ENCODE results near the gene GPR157.

The GPR157 gene

DNA sequence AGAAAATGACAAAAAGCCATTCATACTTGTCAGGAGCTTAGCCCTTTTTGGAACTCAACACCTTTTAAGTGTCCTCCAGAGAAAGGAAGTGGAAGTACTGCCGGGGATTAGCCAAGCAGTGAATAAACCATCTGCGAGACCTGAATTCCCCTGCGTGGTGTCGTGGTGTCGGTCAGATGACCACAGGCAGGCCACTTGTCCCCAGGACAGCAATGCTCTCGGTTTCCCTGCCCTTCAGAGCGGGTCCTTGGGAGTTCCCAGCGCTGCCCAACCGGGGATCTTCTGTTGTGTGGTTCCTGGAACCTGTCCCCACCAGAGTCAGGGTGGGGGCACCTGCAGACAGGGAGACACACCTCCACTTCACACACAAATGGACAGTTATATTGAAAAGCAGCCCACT lies 9.2 kb downstream of the GPR157 start:
- no peak overlapping the region for H3K4me3 ChIP-seq
- TF ChIP-seq, protein P1, sequence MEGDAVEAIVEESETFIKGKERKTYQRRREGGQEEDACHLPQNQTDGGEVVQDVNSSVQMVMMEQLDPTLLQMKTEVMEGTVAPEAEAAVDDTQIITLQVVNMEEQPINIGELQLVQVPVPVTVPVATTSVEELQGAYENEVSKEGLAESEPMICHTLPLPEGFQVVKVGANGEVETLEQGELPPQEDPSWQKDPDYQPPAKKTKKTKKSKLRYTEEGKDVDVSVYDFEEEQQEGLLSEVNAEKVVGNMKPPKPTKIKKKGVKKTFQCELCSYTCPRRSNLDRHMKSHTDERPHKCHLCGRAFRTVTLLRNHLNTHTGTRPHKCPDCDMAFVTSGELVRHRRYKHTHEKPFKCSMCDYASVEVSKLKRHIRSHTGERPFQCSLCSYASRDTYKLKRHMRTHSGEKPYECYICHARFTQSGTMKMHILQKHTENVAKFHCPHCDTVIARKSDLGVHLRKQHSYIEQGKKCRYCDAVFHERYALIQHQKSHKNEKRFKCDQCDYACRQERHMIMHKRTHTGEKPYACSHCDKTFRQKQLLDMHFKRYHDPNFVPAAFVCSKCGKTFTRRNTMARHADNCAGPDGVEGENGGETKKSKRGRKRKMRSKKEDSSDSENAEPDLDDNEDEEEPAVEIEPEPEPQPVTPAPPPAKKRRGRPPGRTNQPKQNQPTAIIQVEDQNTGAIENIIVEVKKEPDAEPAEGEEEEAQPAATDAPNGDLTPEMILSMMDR (IDR thresholded peaks at IDR 0.05): no peak
- no peak overlapping the region for H3K27ac ChIP-seq
- H3K27me3 ChIP-seq: no peaks in the 10 kb centered on the region
- H3K9me3 ChIP-seq: no peaks in the 10 kb centered on the region
- intact Hi-C loops (cut with DNase I; ENCODE audit: low total_unique reads): no loop called here
- DNase-seq: no peak
- peaks cover 0 to 26% (median 0%) of the 10 kb centered on the region in 3 donors for H3K36me3 ChIP-seq
- peaks cover 0 to 9% (median 0%) of the 10 kb centered on the region in 4 donors for H3K4me1 ChIP-seq

- intact Hi-C loops (cut with DNase I; ENCODE audit: low total_unique reads): no loop called here
- DNase-seq: no peak
- no peaks in the 10 kb centered on the region for H3K9me3 ChIP-seq
- H3K27me3 ChIP-seq: no peaks in the 10 kb centered on the region
- TF ChIP-seq, protein P1 (IDR thresholded peaks at IDR 0.05): no peak
- no peak overlapping the region for H3K27ac ChIP-seq
- H3K36me3 ChIP-seq: peaks cover 0 to 27% (median 0%) of the 10 kb centered on the region in 3 donors
- H3K4me1 ChIP-seq: peaks cover 0 to 9% (median 0%) of the 10 kb centered on the region in 4 donors
- no peak overlapping the region for H3K4me3 ChIP-seq
Observed at GRCh38 chr1:9118186-9118585, 10.7 kb downstream of the GPR157 start.

- TF ChIP-seq, protein P1 (IDR thresholded peaks at IDR 0.05): no peak
- DNase-seq: no peak
- Histone ChIP-seq H3K4me1 (peaks cover 0 to 9% (median 0%) of the 10 kb centered on the region in 4 donors), H3K27me3 (no peaks in the 10 kb centered on the region), H3K36me3 (peaks cover 0 to 22% (median 0%) of the 10 kb centered on the region in 3 donors), H3K4me3 (no peak overlapping the region), H3K9me3 (no peaks in the 10 kb centered on the region), H3K27ac (no peak overlapping the region)
- intact Hi-C loops (cut with DNase I; ENCODE audit: low total_unique reads): no loop called here
Observed at GRCh38 chr1:9115351-9116205, 13.3 kb downstream of the GPR157 start.

DNA sequence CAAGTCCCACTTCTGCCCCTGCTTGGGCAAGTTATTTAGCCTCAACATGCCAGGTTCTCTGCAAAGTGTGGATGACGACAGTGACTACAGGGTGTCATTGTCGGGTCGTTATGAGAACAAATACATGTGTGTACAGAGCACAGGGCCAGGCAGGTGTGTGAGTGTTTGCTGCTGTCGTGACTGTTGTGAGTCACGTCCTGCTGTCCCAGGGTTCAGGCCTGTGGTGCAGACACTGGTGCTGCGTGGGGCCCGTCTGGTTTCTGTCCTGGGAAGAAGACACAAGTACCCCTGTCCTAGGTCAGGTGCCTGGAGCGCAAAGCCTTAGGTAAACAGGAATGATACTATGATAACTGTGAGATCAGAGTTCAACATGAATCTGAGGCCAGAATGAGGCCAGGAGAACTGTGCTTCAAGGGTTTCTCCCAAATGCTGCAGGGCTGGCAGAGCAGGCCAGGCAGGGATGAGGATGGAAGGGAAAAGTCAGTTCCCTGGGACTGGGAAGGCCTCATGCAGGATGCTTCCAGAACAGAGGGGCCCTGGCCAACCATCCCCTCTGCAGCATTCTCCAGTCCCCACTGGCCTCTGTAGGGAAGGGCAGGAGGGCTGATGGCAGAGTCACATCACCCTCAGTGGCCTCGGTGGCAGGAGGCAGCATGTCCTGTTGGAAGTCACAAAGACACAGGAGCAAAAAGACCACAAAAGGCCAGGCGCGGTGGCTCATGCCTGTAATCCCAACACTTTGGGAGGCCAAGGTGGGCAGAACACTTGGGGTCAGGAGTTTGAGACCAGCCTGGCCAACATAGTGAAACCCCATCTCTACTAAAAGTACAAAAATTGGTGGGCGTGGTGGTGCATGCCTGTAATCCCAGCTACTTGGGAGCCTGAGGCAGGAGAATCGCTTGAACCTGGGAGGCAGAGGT lies 15.7 kb downstream of the GPR157 start:
- TF ChIP-seq, protein P1 (IDR thresholded peaks at IDR 0.05): no peak
- H3K4me3 ChIP-seq: no peak overlapping the region
- no peaks in the 10 kb centered on the region for H3K27me3 ChIP-seq
- no peak for DNase-seq
- H3K4me1 ChIP-seq: peaks cover 0 to 6% (median 0%) of the 10 kb centered on the region in 4 donors
- peaks cover 0 to 21% (median 2%) of the 10 kb centered on the region in 3 donors for H3K36me3 ChIP-seq
- intact Hi-C loops (cut with DNase I; ENCODE audit: low total_unique reads): no loop called here
- no peaks in the 10 kb centered on the region for H3K9me3 ChIP-seq
- no peak overlapping the region for H3K27ac ChIP-seq

DNA sequence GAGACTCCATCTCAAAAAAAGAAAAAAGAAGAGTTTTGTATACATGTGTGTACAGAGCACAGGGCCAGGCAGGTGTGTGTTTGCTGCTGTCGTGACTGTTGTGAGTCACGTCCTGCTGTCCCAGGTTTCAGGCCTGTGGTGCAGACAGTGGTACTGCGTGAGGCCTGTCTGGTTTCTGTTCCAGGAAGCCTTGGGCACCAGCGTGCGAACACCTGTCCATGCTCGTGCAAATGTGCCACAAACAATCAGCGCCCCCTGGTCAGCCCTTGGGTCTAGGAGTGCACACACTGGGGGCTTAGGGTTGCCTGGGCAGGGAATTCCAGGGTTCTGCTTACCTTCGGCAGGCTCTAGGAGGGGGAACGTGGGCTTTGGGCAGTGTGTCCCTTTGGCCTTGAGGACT lies 16.9 kb downstream of the GPR157 start:
- H3K27ac ChIP-seq: no peak overlapping the region
- H3K27me3 ChIP-seq: no peaks in the 10 kb centered on the region
- TF ChIP-seq, protein P1 (IDR thresholded peaks at IDR 0.05): no peak
- H3K4me1 ChIP-seq: peaks cover 0 to 6% (median 0%) of the 10 kb centered on the region in 4 donors
- no peaks in the 10 kb centered on the region for H3K9me3 ChIP-seq
- intact Hi-C loops (cut with DNase I; ENCODE audit: low total_unique reads): loop anchor here (2.0 kb wide), 1 partner anchor 83 kb away; no protein-coding TSS in a partner anchor
- peaks cover 0 to 29% (median 4%) of the 10 kb centered on the region in 3 donors for H3K36me3 ChIP-seq
- H3K4me3 ChIP-seq: no peak overlapping the region
- no peak for DNase-seq
